NCI-H82 treated with DMSO at 0.1 percent for 48 hours (cell line): Measurements from ENCODE around the gene KCNS1.
A peak's percentile ranks its signal among the peaks of the same experiment; 100 is the strongest.

ENCODE experiments used
- DNase-seq: peaks from one replicate; lab custom pipeline; 2025; ENCODE audit not compliant: unreplicated experiment; lab: John Stamatoyannopoulos, UW

The KCNS1 gene

GRCh38 chr20:45100563-45101245 lies at the start of gene KCNS1:
Gene KCNS1, minus strand, starts transcription at chr20:45101127. Its CDS starts 1,891 bp downstream, at chr20:45099236.
- DNase-seq: no peak

- DNase-seq: no peak
Observed at GRCh38 chr20:45149062-45149461, 48.1 kb upstream of the KCNS1 start.

- DNase-seq: no peak
Observed at GRCh38 chr20:45140836-45141235, 39.9 kb upstream of the KCNS1 start.

GRCh38 chr20:45139733-45140375 lies 38.9 kb upstream of the KCNS1 start:
- DNase-seq: peak; percentile 95

GRCh38 chr20:45138561-45139300 lies 37.8 kb upstream of the KCNS1 start:
- peak; percentile 15 for DNase-seq

- no peak for DNase-seq
Observed at GRCh38 chr20:45136911-45137310, 36.0 kb upstream of the KCNS1 start.

- DNase-seq: no peak
Observed at GRCh38 chr20:45128099-45128498, 27.2 kb upstream of the KCNS1 start.

- no peak for DNase-seq
Observed at GRCh38 chr20:45124365-45124764, 23.4 kb upstream of the KCNS1 start, which contains the start of gene WFDC12. Gene WFDC12, minus strand, starts transcription at chr20:45124465. Its CDS starts 18 bp downstream, at chr20:45124447.

- no peak for DNase-seq
Observed at GRCh38 chr20:45121388-45121787, 20.5 kb upstream of the KCNS1 start.

GRCh38 chr20:45119556-45120266 lies 18.8 kb upstream of the KCNS1 start:
- no peak for DNase-seq

- no peak for DNase-seq
Observed at GRCh38 chr20:45118028-45118427, 17.1 kb upstream of the KCNS1 start.

- DNase-seq: no peak
Observed at GRCh38 chr20:45117581-45117980, 16.7 kb upstream of the KCNS1 start.

- no peak for DNase-seq
Observed at GRCh38 chr20:45115829-45116228, 14.9 kb upstream of the KCNS1 start.

GRCh38 chr20:45115386-45115774 lies 14.5 kb upstream of the KCNS1 start:
- DNase-seq: no peak

GRCh38 chr20:45114465-45115385 lies 13.8 kb upstream of the KCNS1 start, which contains the start of gene WFDC5:
Gene WFDC5, minus strand, starts transcription at chr20:45115174. Its CDS starts 91 bp downstream, at chr20:45115083.
- no peak for DNase-seq

GRCh38 chr20:45113865-45114264 lies 12.9 kb upstream of the KCNS1 start:
- DNase-seq: no peak

GRCh38 chr20:45112754-45113153 lies 11.8 kb upstream of the KCNS1 start:
- DNase-seq: no peak

GRCh38 chr20:45111799-45112471 lies 11.0 kb upstream of the KCNS1 start:
- no peak for DNase-seq

GRCh38 chr20:45111285-45111684 lies 10.4 kb upstream of the KCNS1 start:
- no peak for DNase-seq

GRCh38 chr20:45110301-45110700 lies 9.4 kb upstream of the KCNS1 start:
- DNase-seq: no peak
